Keratinocyte (primary cell): ENCODE measurements around the gene PRM2. TPM values are rescaled to one million over a fixed set of nuclear protein-coding genes. Genes with fewer than 3 reads are reported as not detected.

Experiments used
- DNase-seq: peaks from one replicate; pipeline ENCODE4 v3.0.0-alpha.2; 2011; ENCODE audit warnings: low read depth, missing footprints, low spot score
- FAIRE-seq: peaks from 2 replicates; lab custom pipeline; 2011; peaks lifted over from hg19 to GRCh38; lab: Jason Lieb, UNC
- H2AFZ ChIP-seq: 2 replicates; pipeline ENCODE4 v1.6.0; 2012; ENCODE audit warnings: low read length, control low read depth, inconsistent platforms; ENCODE audit not compliant: control insufficient read depth
- H3K27ac ChIP-seq: 2 replicates; pipeline ENCODE4 v1.5.1; 2011; ENCODE audit warnings: low read length; ENCODE audit not compliant: control insufficient read depth, insufficient read depth
- H3K27me3 ChIP-seq: 3 replicates; pipeline ENCODE4 v1.6.0; 2011; ENCODE audit warnings: low read length; ENCODE audit not compliant: control insufficient read depth, insufficient read depth; ENCODE audit errors: extremely low read depth
- H3K36me3 ChIP-seq, 2 experiments: 2 replicates in 1 of 2; 3 replicates in 1 of 2; pipeline ENCODE4 v1.5.1; 2011; ENCODE audit warnings: low read length in 2 of 2, mild to moderate bottlenecking in 1 of 2; ENCODE audit not compliant: control insufficient read depth in 2 of 2, insufficient read depth in 2 of 2; ENCODE audit errors: extremely low read depth in 1 of 2
- H3K4me1 ChIP-seq: 3 replicates; pipeline ENCODE4 v1.5.1; 2011; ENCODE audit warnings: low read length; ENCODE audit not compliant: control insufficient read depth, insufficient read depth; ENCODE audit errors: extremely low read depth
- H3K4me2 ChIP-seq: 3 replicates; pipeline ENCODE4 v1.6.0; 2011; ENCODE audit warnings: low read depth, low read length; ENCODE audit not compliant: control insufficient read depth, insufficient read depth; ENCODE audit errors: extremely low read depth
- H3K4me3 ChIP-seq, 3 experiments: fragments of 200-600 bp in 1 of 3; sonication (generic) in 1 of 3; 2 replicates in 2 of 3; 3 replicates in 1 of 3; pipeline ENCODE4 v1.5.1; 2011 to 2016; ENCODE audit warnings: low read length in 3 of 3, mild to moderate bottlenecking in 3 of 3, control low read depth in 2 of 3, inconsistent platforms in 1 of 3, low read depth in 1 of 3, mixed read lengths in 1 of 3, mixed run types in 1 of 3, moderate library complexity in 1 of 3; ENCODE audit not compliant: control insufficient read depth in 2 of 3, insufficient read depth in 2 of 3; ENCODE audit errors: extremely low read depth in 1 of 3
- H3K79me2 ChIP-seq: 2 replicates; pipeline ENCODE4 v1.6.0; 2012; ENCODE audit warnings: low read length; ENCODE audit not compliant: control insufficient read depth, insufficient read depth
- H3K9ac ChIP-seq: 3 replicates; pipeline ENCODE4 v1.6.0; 2011; ENCODE audit warnings: low read length; ENCODE audit not compliant: control insufficient read depth, insufficient read depth; ENCODE audit errors: extremely low read depth
- H3K9me1 ChIP-seq: 3 replicates; pipeline ENCODE4 v1.6.0; 2011; ENCODE audit warnings: low read length; ENCODE audit not compliant: control insufficient read depth, insufficient read depth; ENCODE audit errors: extremely low read depth
- H3K9me3 ChIP-seq: 2 replicates; pipeline ENCODE4 v1.5.1; 2012; ENCODE audit warnings: low read depth, low read length; ENCODE audit not compliant: control insufficient read depth
- H4K20me1 ChIP-seq: 3 replicates; pipeline ENCODE4 v1.6.0; 2011; ENCODE audit warnings: low read length; ENCODE audit not compliant: control insufficient read depth, insufficient read depth; ENCODE audit errors: extremely low read depth
- EZH2 ChIP-seq: IDR thresholded peaks from one replicate; pipeline ENCODE4 v1.6.1; 2012; ENCODE audit warnings: inconsistent platforms, mild to moderate bottlenecking, low read length, moderate library complexity
- dilution Hi-C: fragments of 300-500 bp; cut with MboI; formaldehyde crosslinking; loops from one replicate; pipeline ENCODE4 v1.7.0; 2020; ENCODE audit warnings: low sequenced_read_pairs; ENCODE audit not compliant: extremely low pct_ligation_motif_present
- polyA plus RNA-seq, 5 experiments: library from polyadenylated mRNA; depleted of rRNA in 3 of 5; stranded (reverse) in 3 of 5; stranded (forward) in 1 of 5; unstranded in 1 of 5; fragments of >200 nt; gene quantifications; 1 replicate in 1 of 5; 2 replicates in 3 of 5; 3 replicates in 1 of 5; pipeline versions ENCODE4 v1.2.1 to v1.2.3, GENCODE V29; 2011 to 2012; ENCODE audit warnings: missing spikeins in 2 of 5, low read depth in 1 of 5, low replicate concordance in 1 of 5
- TF ChIP-seq, protein P1 (sequence below), 3 experiments: IDR thresholded peaks in 1 of 3; conservative IDR thresholded peaks in 1 of 3; optimal IDR thresholded peaks in 1 of 3; 2 replicates in 2 of 3; 3 replicates in 1 of 3; pipeline versions ENCODE3 to v1.5.1; 2011; ENCODE audit warnings: low read length in 3 of 3, mild to moderate bottlenecking in 3 of 3, moderate library complexity in 2 of 3, control low read depth in 1 of 3, inconsistent platforms in 1 of 3; ENCODE audit not compliant: insufficient read depth in 2 of 3; ENCODE audit errors: extremely low read depth in 1 of 3

The PRM2 gene
- polyA plus RNA-seq, 1 donor (not counting 4 experiments of a cell fraction or from before 2014, with no cell fraction given): not detected

DNA sequence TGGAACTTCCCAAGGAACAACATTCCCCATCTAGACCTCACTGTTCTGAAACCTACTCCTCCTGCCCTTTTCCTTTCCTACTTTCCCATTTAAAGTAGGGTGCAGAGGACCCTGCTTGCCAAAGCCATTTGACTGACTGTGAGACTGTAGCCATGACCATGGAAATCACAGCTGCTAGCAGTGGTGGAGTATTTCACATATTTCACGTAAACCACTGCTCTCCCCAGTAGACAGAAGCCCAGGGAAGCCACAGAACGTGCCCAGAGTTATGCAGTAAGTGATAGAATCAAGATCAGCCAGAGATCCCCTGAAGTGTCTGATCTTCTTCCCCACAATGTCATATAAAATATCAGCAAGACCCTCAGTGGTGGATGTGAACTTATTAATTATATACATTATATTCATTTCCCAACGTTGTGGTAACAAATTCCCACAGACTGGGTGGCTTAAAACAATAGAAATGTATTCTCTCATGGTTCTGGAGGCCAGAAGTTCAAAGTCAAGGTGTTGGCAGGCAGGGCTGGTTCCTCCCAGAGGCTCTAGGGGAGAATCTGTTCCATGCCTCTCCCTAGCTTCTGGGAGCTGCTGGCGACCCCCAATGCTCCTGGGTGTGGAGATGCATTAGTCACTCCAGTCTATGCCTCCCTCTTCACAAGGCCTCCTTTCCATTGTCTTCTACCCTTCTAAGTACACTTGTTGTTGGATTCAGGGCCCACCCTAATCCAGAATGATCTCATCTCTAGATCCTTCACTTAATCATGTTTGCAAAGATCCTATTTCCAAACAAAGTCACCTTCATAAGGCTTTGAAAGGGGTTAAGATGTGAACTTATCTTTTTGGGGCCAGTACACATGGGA is 25.6 kb upstream of the PRM2 start:
- Histone ChIP-seq H3K9me1 (no peaks in the 10 kb centered on the region), H3K36me3 (no peaks in the 10 kb centered on the region), H3K9me3 (no peaks in the 10 kb centered on the region), H3K4me1 (peaks cover 11% of the 10 kb centered on the region), H3K4me3 (no peak overlapping the region), H3K4me2 (no peak overlapping the region), H3K27ac (no peak overlapping the region), H3K79me2 (no peaks in the 10 kb centered on the region), H3K9ac (no peak overlapping the region), H2AFZ (no peak overlapping the region), H3K27me3 (no peaks in the 10 kb centered on the region), H4K20me1 (no peaks in the 10 kb centered on the region)
- DNase-seq (no peak), FAIRE-seq (no peak)
- TF ChIP-seq, protein P1, sequence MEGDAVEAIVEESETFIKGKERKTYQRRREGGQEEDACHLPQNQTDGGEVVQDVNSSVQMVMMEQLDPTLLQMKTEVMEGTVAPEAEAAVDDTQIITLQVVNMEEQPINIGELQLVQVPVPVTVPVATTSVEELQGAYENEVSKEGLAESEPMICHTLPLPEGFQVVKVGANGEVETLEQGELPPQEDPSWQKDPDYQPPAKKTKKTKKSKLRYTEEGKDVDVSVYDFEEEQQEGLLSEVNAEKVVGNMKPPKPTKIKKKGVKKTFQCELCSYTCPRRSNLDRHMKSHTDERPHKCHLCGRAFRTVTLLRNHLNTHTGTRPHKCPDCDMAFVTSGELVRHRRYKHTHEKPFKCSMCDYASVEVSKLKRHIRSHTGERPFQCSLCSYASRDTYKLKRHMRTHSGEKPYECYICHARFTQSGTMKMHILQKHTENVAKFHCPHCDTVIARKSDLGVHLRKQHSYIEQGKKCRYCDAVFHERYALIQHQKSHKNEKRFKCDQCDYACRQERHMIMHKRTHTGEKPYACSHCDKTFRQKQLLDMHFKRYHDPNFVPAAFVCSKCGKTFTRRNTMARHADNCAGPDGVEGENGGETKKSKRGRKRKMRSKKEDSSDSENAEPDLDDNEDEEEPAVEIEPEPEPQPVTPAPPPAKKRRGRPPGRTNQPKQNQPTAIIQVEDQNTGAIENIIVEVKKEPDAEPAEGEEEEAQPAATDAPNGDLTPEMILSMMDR (optimal IDR thresholded peaks at IDR 0.05 in 1 of 3, IDR thresholded peaks at IDR 0.05 in 1 of 3, conservative IDR thresholded peaks at IDR 0.05 in 1 of 3; ENCODE audit: extremely low read depth in 1 of 3, insufficient read depth in 2 of 3, low read length in 3 of 3): no peak
- TF ChIP-seq EZH2: no peak
- dilution Hi-C loops: no loop called here

DNA sequence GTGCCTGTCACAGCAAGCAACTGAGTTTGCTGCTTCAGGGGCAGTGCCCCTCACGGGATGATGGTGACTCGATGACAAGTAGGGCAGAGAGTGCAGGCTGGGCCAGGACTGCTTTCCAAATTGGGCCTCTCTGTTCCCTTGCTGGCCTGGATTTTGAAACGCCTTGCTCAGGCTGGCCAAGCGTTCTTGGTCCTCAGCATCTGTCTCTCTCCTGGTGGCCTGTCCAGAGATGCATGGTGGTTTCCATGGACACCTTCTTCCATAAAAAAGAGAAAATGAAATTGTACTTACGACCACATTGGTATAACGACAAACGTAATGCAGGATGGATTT is 24.2 kb upstream of the PRM2 start:
- Histone ChIP-seq H3K9me1 (no peaks in the 10 kb centered on the region), H3K4me2 (no peak overlapping the region), H2AFZ (no peak overlapping the region), H3K27me3 (no peaks in the 10 kb centered on the region), H3K9me3 (no peaks in the 10 kb centered on the region), H3K9ac (no peak overlapping the region), H3K79me2 (no peaks in the 10 kb centered on the region), H3K4me3 (no peak overlapping the region), H3K27ac (no peak overlapping the region), H3K36me3 (no peaks in the 10 kb centered on the region), H4K20me1 (no peaks in the 10 kb centered on the region), H3K4me1 (peaks cover 14% of the 10 kb centered on the region)
- dilution Hi-C loops: no loop called here
- no peak for DNase-seq
- FAIRE-seq: no peak
- TF ChIP-seq EZH2: no peak
- TF ChIP-seq, protein P1 (optimal IDR thresholded peaks at IDR 0.05 in 1 of 3, IDR thresholded peaks at IDR 0.05 in 1 of 3, conservative IDR thresholded peaks at IDR 0.05 in 1 of 3; ENCODE audit: extremely low read depth in 1 of 3, insufficient read depth in 2 of 3, low read length in 3 of 3): no peak
